SU-DHL-6 (cell line): Measurements from ENCODE around the gene DCAF5.

Source experiments
- H2AFZ ChIP-seq: fragments of 200-600 bp; sonication (generic); 2 replicates; pipeline ENCODE4 v1.6.1; 2014; ENCODE audit warnings: low read depth, mild to moderate bottlenecking, moderate library complexity, mixed read lengths, antibody characterized with exemption, low read length; ENCODE audit not compliant: severe bottlenecking
- H3F3A ChIP-seq: fragments of 200-600 bp; shearing (Covaris generic); 2 replicates; pipeline ENCODE4 v1.6.0; 2016; ENCODE audit warnings: antibody characterized with exemption, mild to moderate bottlenecking; ENCODE audit not compliant: insufficient read depth
- H3K27ac ChIP-seq: fragments of 200-600 bp; sonication (generic); 2 replicates; pipeline ENCODE4 v1.5.1; 2016; ENCODE audit warnings: low read depth, mild to moderate bottlenecking, low read length, moderate library complexity, mixed read lengths
- H3K27me3 ChIP-seq: fragments of 200-600 bp; sonication (generic), shearing (Covaris generic); 2 replicates; pipeline ENCODE4 v1.6.0; 2014; ENCODE audit warnings: mild to moderate bottlenecking, low read length
- H3K36me3 ChIP-seq: fragments of 200-600 bp; sonication (generic); 2 replicates; pipeline ENCODE4 v1.6.1; 2014; ENCODE audit warnings: mild to moderate bottlenecking, low read length, mixed read lengths
- H3K4me2 ChIP-seq: fragments of 300-600, 200-600 bp; shearing (Covaris generic), sonication (generic); 2 replicates; pipeline ENCODE4 v1.6.0; 2014; ENCODE audit warnings: low read length, low read depth, mild to moderate bottlenecking; ENCODE audit not compliant: poor library complexity, severe bottlenecking
- H3K4me3 ChIP-seq: fragments of 200-600 bp; sonication (generic); 2 replicates; pipeline ENCODE4 v1.5.1; 2014; ENCODE audit warnings: antibody characterized with exemption, low read length, mild to moderate bottlenecking, mixed read lengths; ENCODE audit not compliant: insufficient read depth, poor library complexity, severe bottlenecking
- H3K79me2 ChIP-seq: fragments of 200-600 bp; sonication (generic); 2 replicates; pipeline ENCODE4 v1.6.1; 2014; ENCODE audit warnings: mild to moderate bottlenecking, low read length, moderate library complexity; ENCODE audit not compliant: insufficient read depth
- H3K9ac ChIP-seq: fragments of 200-600 bp; sonication (generic); 2 replicates; pipeline ENCODE4 v1.7.0; 2014; ENCODE audit warnings: mild to moderate bottlenecking, low read length
- H3K9me2 ChIP-seq: fragments of 200-600 bp; sonication (generic); replicated peaks from 2 replicates; pipeline ENCODE4 v1.6.1; 2014; ENCODE audit warnings: low read length; ENCODE audit not compliant: insufficient read depth
- H3K9me3 ChIP-seq: fragments of 200-600 bp; sonication (generic); 2 replicates; pipeline ENCODE4 v1.6.1; 2014; ENCODE audit warnings: low read length, mixed read lengths; ENCODE audit not compliant: insufficient read depth
- H4K20me1 ChIP-seq: fragments of 200-600 bp; sonication (generic); 2 replicates; pipeline ENCODE4 v1.6.1; 2014; ENCODE audit warnings: low read depth, mild to moderate bottlenecking, antibody characterized with exemption, low read length, moderate library complexity, mixed read lengths
- EZH2phosphoT487 ChIP-seq: fragments of 200-600 bp; sonication (generic), shearing (Covaris generic); conservative IDR thresholded peaks from 2 replicates; pipeline ENCODE4 v1.6.1; 2018; ENCODE audit warnings: mild to moderate bottlenecking, antibody characterized with exemption, low read length, moderate library complexity, mixed read lengths
- TF ChIP-seq, protein P1 (sequence below): fragments of 200-600 bp; sonication (generic); IDR thresholded peaks from one replicate; pipeline ENCODE4 v1.5.1; 2017; ENCODE audit warnings: antibody characterized with exemption, mild to moderate bottlenecking, low read length, moderate library complexity; ENCODE audit not compliant: insufficient read depth, poor library complexity, severe bottlenecking

DCAF5 gene

DNA sequence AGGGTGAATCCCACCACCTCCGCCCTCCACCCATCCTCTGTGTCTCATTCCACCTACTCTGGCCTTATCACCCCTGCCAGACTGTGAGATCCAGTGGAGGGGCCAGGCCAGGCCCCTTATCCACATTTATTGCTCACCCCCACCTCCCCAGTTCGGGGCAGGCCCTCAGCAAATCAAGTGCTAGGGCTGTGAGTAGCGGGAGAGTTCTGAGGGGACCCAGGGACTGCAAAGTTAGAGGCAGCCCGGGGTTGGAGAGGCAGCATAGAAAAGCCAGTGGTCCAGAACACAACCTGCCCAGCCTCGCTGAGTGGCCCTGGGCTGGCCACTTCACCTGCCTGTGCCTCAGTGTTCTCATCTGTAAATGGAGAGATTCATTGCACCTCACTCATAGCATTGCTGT, 146.6 kb downstream of the DCAF5 start:
- Histone ChIP-seq H2AFZ (no peak overlapping the region), H3K27me3 (no peaks in the 10 kb centered on the region), H3K9me2 (no peaks in the 10 kb centered on the region), H3K4me3 (no peak overlapping the region), H3K9ac (no peak overlapping the region), H3F3A (no peaks in the 10 kb centered on the region), H3K9me3 (no peaks in the 10 kb centered on the region), H3K4me2 (no peak overlapping the region), H3K79me2 (no peaks in the 10 kb centered on the region), H3K36me3 (no peaks in the 10 kb centered on the region), H3K27ac (no peak overlapping the region), H4K20me1 (no peaks in the 10 kb centered on the region)
- TF ChIP-seq, protein P1, sequence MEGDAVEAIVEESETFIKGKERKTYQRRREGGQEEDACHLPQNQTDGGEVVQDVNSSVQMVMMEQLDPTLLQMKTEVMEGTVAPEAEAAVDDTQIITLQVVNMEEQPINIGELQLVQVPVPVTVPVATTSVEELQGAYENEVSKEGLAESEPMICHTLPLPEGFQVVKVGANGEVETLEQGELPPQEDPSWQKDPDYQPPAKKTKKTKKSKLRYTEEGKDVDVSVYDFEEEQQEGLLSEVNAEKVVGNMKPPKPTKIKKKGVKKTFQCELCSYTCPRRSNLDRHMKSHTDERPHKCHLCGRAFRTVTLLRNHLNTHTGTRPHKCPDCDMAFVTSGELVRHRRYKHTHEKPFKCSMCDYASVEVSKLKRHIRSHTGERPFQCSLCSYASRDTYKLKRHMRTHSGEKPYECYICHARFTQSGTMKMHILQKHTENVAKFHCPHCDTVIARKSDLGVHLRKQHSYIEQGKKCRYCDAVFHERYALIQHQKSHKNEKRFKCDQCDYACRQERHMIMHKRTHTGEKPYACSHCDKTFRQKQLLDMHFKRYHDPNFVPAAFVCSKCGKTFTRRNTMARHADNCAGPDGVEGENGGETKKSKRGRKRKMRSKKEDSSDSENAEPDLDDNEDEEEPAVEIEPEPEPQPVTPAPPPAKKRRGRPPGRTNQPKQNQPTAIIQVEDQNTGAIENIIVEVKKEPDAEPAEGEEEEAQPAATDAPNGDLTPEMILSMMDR = no peak
- no peak for TF ChIP-seq EZH2phosphoT487

DNA sequence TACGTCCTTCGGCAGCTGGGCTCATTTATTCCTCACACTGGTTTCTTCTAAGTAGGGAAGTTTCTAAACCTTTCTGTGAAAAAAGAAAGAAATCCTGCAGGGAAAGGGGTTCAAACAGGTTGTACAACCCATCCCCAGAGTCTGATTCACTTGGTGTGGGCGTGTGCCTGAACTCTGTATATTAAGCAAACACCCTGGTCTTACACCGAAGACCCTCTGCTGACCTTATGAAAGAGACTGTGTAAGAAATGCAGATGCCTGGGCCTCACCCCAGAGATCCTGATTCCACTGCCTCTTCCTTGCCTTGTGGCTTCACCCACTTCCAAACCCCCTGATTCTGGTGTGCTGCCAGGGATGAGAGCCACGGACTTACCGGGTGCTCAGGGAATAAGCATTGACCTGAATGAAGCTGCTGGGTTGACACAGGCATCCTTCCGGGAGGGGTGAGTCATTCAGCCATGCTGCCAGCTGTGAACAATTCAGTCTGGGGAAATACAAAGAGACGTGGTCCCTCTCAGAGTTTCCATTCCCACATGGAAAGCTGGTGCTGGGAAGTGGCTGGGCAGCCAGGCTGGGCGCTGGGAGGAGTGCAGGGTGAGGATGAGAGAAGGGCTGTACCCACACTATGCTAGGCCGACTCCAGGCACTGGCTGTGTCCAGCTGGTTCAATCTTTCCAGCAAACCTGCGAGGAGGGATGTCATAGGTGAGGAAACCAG, 147.3 kb downstream of the DCAF5 start:
- H2AFZ ChIP-seq = no peak overlapping the region
- H3K36me3 ChIP-seq = no peaks in the 10 kb centered on the region
- H3K9me3 ChIP-seq = no peaks in the 10 kb centered on the region
- no peaks in the 10 kb centered on the region for H3K79me2 ChIP-seq
- no peaks in the 10 kb centered on the region for H3F3A ChIP-seq
- TF ChIP-seq EZH2phosphoT487 = no peak
- H3K9ac ChIP-seq = no peak overlapping the region
- no peaks in the 10 kb centered on the region for H3K27me3 ChIP-seq
- H3K4me2 ChIP-seq = no peak overlapping the region
- no peak overlapping the region for H3K27ac ChIP-seq
- no peak overlapping the region for H3K4me3 ChIP-seq
- H3K9me2 ChIP-seq = no peaks in the 10 kb centered on the region
- H4K20me1 ChIP-seq = no peaks in the 10 kb centered on the region

- Histone ChIP-seq H3K27me3 (no peaks in the 10 kb centered on the region), H3K79me2 (no peaks in the 10 kb centered on the region), H2AFZ (no peak overlapping the region), H3K9me2 (no peaks in the 10 kb centered on the region), H3K9ac (no peak overlapping the region), H3F3A (no peaks in the 10 kb centered on the region), H3K27ac (no peak overlapping the region), H4K20me1 (no peaks in the 10 kb centered on the region), H3K4me3 (no peak overlapping the region), H3K4me2 (no peak overlapping the region), H3K9me3 (no peaks in the 10 kb centered on the region), H3K36me3 (no peaks in the 10 kb centered on the region)
- TF ChIP-seq, protein P1 = no peak
- TF ChIP-seq EZH2phosphoT487 = no peak
These were observed 148.0 kb downstream of the DCAF5 start for GRCh38 chr14:69004731-69005431.

GRCh38 chr14:69003626-69004025, 149.3 kb downstream of the DCAF5 start:
- H2AFZ ChIP-seq = no peak overlapping the region
- no peak overlapping the region for H3K9ac ChIP-seq
- no peaks in the 10 kb centered on the region for H3K36me3 ChIP-seq
- H3F3A ChIP-seq = no peaks in the 10 kb centered on the region
- H3K79me2 ChIP-seq = no peaks in the 10 kb centered on the region
- no peaks in the 10 kb centered on the region for H4K20me1 ChIP-seq
- no peak overlapping the region for H3K4me3 ChIP-seq
- H3K27ac ChIP-seq = no peak overlapping the region
- no peak overlapping the region for H3K4me2 ChIP-seq
- TF ChIP-seq EZH2phosphoT487 = no peak
- TF ChIP-seq, protein P1 = no peak
- H3K9me2 ChIP-seq = no peaks in the 10 kb centered on the region
- no peaks in the 10 kb centered on the region for H3K9me3 ChIP-seq
- no peaks in the 10 kb centered on the region for H3K27me3 ChIP-seq
